NB4 (cell line): ENCODE measurements around the gene CCDC149.

Source experiments
- DNase-seq: peaks from one replicate; pipeline ENCODE4 v3.0.0; 2010; ENCODE audit warnings: low read depth
- H3K4me3 ChIP-seq: one replicate; pipeline ENCODE4 v1.5.1; 2011; ENCODE audit warnings: mild to moderate bottlenecking, low read depth, low read length, moderate library complexity
- MYC ChIP-seq: IDR thresholded peaks from 2 replicates; pipeline ENCODE4 v1.6.1; 2011; ENCODE audit warnings: low read depth, low read length
- POLR2A ChIP-seq: IDR thresholded peaks from 2 replicates; pipeline ENCODE4 v1.6.1; 2011; ENCODE audit warnings: mild to moderate bottlenecking; ENCODE audit not compliant: insufficient read length; ENCODE audit errors: extremely low read depth
- TF ChIP-seq, protein P1 (sequence below): IDR thresholded peaks from one replicate; pipeline ENCODE4 v1.5.1; 2012; ENCODE audit warnings: low read depth, low read length
- TF ChIP-seq, protein P2 (sequence below): IDR thresholded peaks from 2 replicates; pipeline ENCODE4 v1.6.1; 2011; ENCODE audit warnings: low read depth, low read length

CCDC149 gene

DNA sequence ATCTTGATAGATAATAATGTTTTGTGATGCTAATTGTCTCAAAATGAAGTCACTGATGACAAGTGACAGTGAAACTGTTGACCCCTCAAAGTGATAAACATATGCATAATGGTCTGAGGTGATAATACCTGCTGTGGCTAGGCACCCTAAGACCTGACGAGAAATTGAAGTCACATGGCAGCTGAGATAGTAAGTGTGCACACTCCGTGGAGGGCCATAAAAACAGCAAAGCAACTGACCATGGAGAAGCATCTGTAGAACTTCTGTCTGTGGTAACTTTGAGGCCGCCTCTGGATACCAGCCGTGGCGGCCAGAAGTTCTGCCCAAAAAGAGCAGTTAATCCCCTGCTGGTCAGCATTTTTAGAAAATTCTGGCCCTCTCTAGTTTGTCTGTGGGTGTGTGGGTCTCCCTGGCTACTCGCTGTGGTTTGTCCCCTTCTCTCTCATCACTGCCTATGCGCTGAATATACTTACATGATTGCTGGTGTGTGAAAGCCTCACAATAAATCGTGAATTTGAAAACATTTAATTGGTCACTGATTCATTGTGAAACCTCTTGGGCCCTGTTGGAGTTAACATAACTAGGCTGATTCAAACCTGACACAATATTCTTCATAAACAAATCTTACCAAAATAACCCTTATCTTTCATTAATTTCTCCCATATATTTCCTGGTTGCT, 50.6 kb downstream of the CCDC149 start:
- DNase-seq, result no peak
- TF ChIP-seq POLR2A (no peak), MYC (no peak)
- TF ChIP-seq, protein P1, sequence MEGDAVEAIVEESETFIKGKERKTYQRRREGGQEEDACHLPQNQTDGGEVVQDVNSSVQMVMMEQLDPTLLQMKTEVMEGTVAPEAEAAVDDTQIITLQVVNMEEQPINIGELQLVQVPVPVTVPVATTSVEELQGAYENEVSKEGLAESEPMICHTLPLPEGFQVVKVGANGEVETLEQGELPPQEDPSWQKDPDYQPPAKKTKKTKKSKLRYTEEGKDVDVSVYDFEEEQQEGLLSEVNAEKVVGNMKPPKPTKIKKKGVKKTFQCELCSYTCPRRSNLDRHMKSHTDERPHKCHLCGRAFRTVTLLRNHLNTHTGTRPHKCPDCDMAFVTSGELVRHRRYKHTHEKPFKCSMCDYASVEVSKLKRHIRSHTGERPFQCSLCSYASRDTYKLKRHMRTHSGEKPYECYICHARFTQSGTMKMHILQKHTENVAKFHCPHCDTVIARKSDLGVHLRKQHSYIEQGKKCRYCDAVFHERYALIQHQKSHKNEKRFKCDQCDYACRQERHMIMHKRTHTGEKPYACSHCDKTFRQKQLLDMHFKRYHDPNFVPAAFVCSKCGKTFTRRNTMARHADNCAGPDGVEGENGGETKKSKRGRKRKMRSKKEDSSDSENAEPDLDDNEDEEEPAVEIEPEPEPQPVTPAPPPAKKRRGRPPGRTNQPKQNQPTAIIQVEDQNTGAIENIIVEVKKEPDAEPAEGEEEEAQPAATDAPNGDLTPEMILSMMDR, result no peak
- TF ChIP-seq, protein P2, sequence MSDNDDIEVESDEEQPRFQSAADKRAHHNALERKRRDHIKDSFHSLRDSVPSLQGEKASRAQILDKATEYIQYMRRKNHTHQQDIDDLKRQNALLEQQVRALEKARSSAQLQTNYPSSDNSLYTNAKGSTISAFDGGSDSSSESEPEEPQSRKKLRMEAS, result no peak
- H3K4me3 ChIP-seq, result no peak overlapping the region

DNA sequence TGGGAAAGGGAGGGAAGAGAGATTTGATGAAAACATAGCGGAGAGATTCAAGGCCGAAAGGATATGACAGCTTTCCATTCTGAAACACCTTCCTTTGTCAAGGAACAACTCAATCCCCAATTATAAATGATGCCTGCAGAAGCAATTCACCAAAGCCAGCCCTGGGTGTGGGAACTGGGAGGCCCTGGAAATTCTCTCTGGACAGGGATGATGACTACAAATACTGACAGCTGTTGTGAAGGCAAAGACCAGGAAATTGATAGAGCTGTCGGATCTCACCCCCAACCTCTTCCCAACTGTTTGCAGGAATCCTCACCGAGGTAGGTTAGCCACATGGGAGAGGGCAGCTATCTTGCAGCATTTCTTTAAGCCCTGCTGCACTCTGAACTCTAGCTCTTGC, 54.3 kb downstream of the CCDC149 start:
- TF ChIP-seq, protein P1, result no peak
- no peak for TF ChIP-seq MYC
- TF ChIP-seq, protein P2, result no peak
- no peak for TF ChIP-seq POLR2A
- DNase-seq, result no peak
- H3K4me3 ChIP-seq, result no peak overlapping the region

DNA sequence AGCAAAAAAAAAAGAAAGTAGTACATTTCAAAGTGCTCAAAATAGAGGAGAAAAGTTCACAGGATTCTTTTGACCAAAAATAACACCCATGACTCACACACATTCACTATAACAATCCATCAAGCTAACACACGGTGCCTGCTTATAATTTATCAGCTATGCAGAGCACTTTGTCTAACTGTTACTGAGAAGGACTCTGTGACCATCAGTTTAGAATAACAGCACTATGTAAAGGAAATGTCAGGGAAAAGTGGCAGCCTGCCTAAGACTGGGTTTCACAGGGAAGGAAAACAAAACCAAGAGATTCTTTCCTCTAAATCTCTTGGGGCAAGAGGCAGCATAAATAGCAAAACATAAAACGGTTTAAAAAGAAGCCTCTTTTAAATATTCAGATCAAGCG, 54.8 kb downstream of the CCDC149 start:
- TF ChIP-seq POLR2A (no peak), MYC (no peak)
- TF ChIP-seq, protein P2, result no peak
- TF ChIP-seq, protein P1, result no peak
- DNase-seq, result no peak
- H3K4me3 ChIP-seq, result no peak overlapping the region

DNA sequence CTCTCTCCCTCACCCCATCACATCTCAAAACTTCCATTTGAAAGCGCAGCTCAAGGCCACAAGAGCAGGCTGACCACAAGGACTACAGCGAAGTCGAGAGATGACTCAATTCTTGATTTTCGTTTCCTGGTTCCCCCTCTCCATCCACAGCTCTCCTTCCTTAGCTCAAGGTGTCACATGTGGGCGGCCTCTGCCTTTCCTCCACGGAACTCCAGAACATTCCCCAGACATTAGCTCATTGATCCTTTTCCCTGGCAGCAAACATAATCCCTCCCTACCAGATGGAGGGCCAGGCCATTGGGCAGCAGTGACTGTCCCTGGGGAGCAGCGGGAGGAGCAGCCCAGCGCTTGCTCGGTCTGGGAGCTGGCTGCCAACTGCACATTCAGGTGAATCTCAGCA, 56.3 kb downstream of the CCDC149 start:
- no peak for DNase-seq
- TF ChIP-seq, protein P2, result no peak
- TF ChIP-seq, protein P1, result no peak
- TF ChIP-seq POLR2A (no peak), MYC (no peak)
- H3K4me3 ChIP-seq, result no peak overlapping the region

DNA sequence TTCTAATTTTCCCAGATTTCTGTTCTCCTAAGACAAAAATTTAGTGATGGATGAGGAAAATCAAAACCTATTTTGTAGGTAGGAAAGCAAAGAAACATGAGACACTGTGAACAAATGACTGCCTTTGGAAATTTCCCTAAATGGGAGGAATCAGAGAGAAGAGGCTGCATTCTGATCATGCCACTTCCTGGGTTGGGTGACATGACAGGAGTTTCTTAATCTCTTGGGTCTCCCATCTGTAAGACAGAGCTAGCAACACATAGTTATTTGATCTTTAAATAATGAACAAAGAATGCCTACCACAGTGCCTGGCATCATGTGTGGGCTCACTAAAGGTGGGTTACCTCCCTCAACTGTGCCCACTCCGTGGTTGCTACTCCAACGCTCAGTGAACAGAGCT, 57.1 kb downstream of the CCDC149 start:
- TF ChIP-seq, protein P1, result no peak
- TF ChIP-seq POLR2A, result no peak
- no peak overlapping the region for H3K4me3 ChIP-seq
- no peak for DNase-seq

DNA sequence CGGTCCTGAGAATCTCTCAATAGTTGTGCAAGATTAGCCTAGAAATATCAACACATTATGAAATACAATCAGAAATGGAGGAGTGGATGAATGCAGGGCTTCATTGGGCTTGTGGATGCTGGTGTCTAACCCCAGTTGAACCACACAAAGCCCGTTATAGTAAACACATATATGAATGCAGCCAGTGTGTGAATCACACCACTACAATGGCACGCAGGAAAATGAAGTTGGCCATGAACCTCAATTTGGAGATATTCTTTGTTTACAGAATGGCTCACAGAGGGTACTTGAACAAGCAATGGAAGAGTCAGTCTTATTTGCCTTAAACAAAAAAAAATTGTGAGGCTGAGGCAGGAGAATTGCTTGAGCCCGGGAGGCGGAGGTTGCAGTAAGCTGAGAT, 59.7 kb downstream of the CCDC149 start:
- no peak for DNase-seq
- TF ChIP-seq MYC, result no peak
- TF ChIP-seq, protein P2, result no peak
- TF ChIP-seq, protein P1, result no peak
- no peak for TF ChIP-seq POLR2A
- no peak overlapping the region for H3K4me3 ChIP-seq
